Parathyroid adenoma (tissue), 2 donors: ENCODE results near the gene INPP5A.

ENCODE experiments used
- H2AFZ ChIP-seq: fragments of 300-600 bp; sonication (generic); one replicate; pipeline ENCODE4 v1.7.0; 2017; ENCODE audit warnings: antibody characterized with exemption, mild to moderate bottlenecking
- H3K27ac ChIP-seq: fragments of 300-600 bp; sonication (generic); one replicate; pipeline ENCODE4 v1.7.0; 2017
- H3K27me3 ChIP-seq: fragments of 300-600 bp; sonication (generic); one replicate; pipeline ENCODE4 v1.7.0; 2017; ENCODE audit warnings: low read length; ENCODE audit not compliant: control insufficient read depth, insufficient read depth
- H3K36me3 ChIP-seq: fragments of 300-600 bp; sonication (generic); one replicate; pipeline ENCODE4 v1.7.0; 2017; ENCODE audit warnings: low read length; ENCODE audit not compliant: control insufficient read depth, insufficient read depth
- H3K4me1 ChIP-seq: fragments of 300-600 bp; sonication (generic); one replicate; pipeline ENCODE4 v1.7.0; 2017; ENCODE audit warnings: control low read depth
- H3K4me2 ChIP-seq: fragments of 300-600 bp; sonication (generic); one replicate; pipeline ENCODE4 v1.7.0; 2017; ENCODE audit warnings: low read length
- H3K4me3 ChIP-seq: fragments of 300-600 bp; sonication (generic); one replicate; pipeline ENCODE4 v1.7.0; 2017; ENCODE audit warnings: low read depth, low read length
- H3K79me2 ChIP-seq: fragments of 300-600 bp; sonication (generic); one replicate; pipeline ENCODE4 v1.7.0; 2017; ENCODE audit warnings: control low read depth
- H3K9ac ChIP-seq: fragments of 300-600 bp; sonication (generic); one replicate; pipeline ENCODE4 v1.7.0; 2017; ENCODE audit warnings: mild to moderate bottlenecking
- H3K9me3 ChIP-seq: fragments of 300-600 bp; sonication (generic); one replicate; pipeline ENCODE4 v1.7.0; 2017; ENCODE audit warnings: low read length; ENCODE audit not compliant: control insufficient read depth
- TF ChIP-seq, protein P1 (sequence below): fragments of 300-600 bp; sonication (generic); IDR thresholded peaks from one replicate; pipeline ENCODE4 v1.7.0; 2017; ENCODE audit warnings: antibody characterized with exemption, mild to moderate bottlenecking
- donor health status: primary hyperparathyroidism.

The INPP5A gene

GRCh38 chr10:132812520-132812919, 274.9 kb downstream of the INPP5A start:
- H3K4me3 ChIP-seq, result no peak overlapping the region
- no peaks in the 10 kb centered on the region for H3K27me3 ChIP-seq
- no peak overlapping the region for H3K9ac ChIP-seq
- H2AFZ ChIP-seq, result no peak overlapping the region
- no peak overlapping the region for H3K4me2 ChIP-seq
- H3K9me3 ChIP-seq, result no peaks in the 10 kb centered on the region
- H3K79me2 ChIP-seq, result no peaks in the 10 kb centered on the region
- no peak overlapping the region for H3K27ac ChIP-seq
- TF ChIP-seq, protein P1, sequence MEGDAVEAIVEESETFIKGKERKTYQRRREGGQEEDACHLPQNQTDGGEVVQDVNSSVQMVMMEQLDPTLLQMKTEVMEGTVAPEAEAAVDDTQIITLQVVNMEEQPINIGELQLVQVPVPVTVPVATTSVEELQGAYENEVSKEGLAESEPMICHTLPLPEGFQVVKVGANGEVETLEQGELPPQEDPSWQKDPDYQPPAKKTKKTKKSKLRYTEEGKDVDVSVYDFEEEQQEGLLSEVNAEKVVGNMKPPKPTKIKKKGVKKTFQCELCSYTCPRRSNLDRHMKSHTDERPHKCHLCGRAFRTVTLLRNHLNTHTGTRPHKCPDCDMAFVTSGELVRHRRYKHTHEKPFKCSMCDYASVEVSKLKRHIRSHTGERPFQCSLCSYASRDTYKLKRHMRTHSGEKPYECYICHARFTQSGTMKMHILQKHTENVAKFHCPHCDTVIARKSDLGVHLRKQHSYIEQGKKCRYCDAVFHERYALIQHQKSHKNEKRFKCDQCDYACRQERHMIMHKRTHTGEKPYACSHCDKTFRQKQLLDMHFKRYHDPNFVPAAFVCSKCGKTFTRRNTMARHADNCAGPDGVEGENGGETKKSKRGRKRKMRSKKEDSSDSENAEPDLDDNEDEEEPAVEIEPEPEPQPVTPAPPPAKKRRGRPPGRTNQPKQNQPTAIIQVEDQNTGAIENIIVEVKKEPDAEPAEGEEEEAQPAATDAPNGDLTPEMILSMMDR, result no peak
- H3K36me3 ChIP-seq, result no peaks in the 10 kb centered on the region
- no peaks in the 10 kb centered on the region for H3K4me1 ChIP-seq

DNA sequence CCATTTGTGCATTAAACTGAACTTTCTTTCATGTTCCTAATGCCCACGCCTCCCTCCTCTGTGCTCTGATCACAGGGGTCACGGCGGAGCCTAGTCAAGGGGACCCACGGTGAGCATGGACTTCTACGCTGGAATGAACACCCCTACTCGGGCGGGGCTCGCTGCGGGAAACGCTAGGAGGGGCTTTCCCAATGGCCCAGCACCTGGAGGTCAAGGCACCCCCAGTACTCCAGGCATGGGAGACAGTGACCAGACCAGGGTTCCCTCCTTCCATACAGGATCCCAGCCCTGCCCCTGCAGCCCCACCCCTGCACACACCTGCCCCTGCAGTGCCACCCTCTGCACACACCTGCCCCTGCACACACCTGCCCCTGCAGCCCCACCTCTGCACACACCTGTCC, 275.4 kb downstream of the INPP5A start:
- Histone ChIP-seq H3K27me3 (no peaks in the 10 kb centered on the region), H3K9ac (no peak overlapping the region), H3K27ac (no peak overlapping the region), H3K79me2 (no peaks in the 10 kb centered on the region), H3K4me3 (no peak overlapping the region), H2AFZ (no peak overlapping the region), H3K4me1 (no peaks in the 10 kb centered on the region), H3K4me2 (no peak overlapping the region), H3K9me3 (no peaks in the 10 kb centered on the region), H3K36me3 (no peaks in the 10 kb centered on the region)
- TF ChIP-seq, protein P1, result no peak

GRCh38 chr10:132813560-132814468, 276.2 kb downstream of the INPP5A start:
- H3K79me2 ChIP-seq, result no peaks in the 10 kb centered on the region
- no peak overlapping the region for H3K4me3 ChIP-seq
- H3K36me3 ChIP-seq, result no peaks in the 10 kb centered on the region
- TF ChIP-seq, protein P1, result no peak
- H3K9ac ChIP-seq, result no peak overlapping the region
- no peak overlapping the region for H3K27ac ChIP-seq
- H3K9me3 ChIP-seq, result no peaks in the 10 kb centered on the region
- no peaks in the 10 kb centered on the region for H3K4me1 ChIP-seq
- H3K4me2 ChIP-seq, result no peak overlapping the region
- no peaks in the 10 kb centered on the region for H3K27me3 ChIP-seq
- H2AFZ ChIP-seq, result no peak overlapping the region

DNA sequence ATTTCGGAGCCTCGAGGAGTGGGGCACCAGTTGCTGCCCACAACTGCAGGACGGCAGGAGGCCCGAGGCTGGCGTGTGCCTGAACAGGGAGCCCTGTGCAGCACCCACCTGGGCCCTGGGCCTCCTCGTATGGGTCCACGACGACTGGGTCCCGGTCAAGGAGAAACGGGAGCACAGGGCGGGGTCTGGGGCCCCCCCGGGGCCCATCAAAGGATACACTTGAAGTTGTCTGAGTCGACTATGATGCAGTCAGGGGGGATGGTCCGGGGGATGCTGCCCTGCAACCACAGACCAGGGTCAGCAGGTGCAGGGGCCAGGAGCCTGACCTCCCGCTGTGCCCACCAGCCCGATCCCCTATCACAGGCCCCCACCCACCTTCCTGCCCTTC, 276.9 kb downstream of the INPP5A start:
- Histone ChIP-seq H3K4me1 (no peaks in the 10 kb centered on the region), H3K9me3 (no peaks in the 10 kb centered on the region), H3K79me2 (no peaks in the 10 kb centered on the region), H3K27me3 (no peaks in the 10 kb centered on the region), H3K9ac (no peak overlapping the region), H3K4me2 (no peak overlapping the region), H2AFZ (no peak overlapping the region), H3K36me3 (no peaks in the 10 kb centered on the region), H3K4me3 (no peak overlapping the region), H3K27ac (no peak overlapping the region)
- TF ChIP-seq, protein P1, result no peak
